GM19395 (cell line): ENCODE results near the gene NT5DC2.

Experiments used
- ATAC-seq: cut with Tn5 transposase; IDR thresholded peaks from one replicate; pipeline ENCODE4 v1.9.1; 2021; ENCODE audit warnings: mild to moderate bottlenecking, moderate library complexity; ENCODE audit not compliant: unreplicated experiment

NT5DC2 gene

DNA sequence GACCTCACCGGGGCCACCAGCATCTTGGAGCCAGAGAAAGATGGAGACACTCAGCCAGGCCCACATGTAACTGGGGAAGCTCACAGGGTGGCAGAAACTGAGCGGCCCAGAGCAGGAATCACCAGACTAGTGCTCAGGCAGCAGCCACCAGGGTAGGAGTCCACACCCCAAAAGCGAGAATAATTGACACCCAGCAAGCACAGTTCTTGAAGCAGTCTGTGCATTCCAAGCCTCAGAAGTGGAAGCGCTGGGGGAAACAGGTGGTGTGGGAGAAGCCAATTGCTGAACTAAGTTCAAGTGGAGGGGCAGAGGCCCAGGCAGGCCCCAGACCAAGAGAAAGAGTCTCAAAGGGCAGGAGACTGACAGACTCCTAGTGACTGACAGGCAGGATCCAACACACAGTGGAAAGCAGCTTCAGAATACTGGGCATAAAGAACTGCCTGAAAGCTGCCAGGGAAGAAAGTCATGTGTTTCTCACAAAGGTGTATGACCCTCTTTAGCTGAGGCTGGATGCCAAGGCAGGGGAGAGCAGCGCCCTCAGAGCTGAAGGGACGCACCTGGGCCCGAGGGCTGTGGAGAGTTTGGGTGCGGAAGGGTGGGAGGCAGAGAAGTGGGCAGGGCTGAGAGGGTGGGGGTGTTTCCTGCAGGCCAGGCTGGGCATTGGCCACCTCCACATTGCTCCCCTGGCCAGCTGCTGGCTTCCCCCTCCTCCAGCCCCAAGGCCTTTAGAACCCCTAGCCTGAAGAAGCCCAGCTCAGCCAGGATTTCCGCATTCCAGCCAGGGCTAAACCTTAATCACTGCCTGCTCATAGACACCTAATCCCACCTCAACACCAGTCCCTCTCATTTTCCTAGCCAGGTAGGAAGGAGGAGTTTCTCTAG is 7.7 kb downstream of the NT5DC2 start:
- ATAC-seq: no peak

DNA sequence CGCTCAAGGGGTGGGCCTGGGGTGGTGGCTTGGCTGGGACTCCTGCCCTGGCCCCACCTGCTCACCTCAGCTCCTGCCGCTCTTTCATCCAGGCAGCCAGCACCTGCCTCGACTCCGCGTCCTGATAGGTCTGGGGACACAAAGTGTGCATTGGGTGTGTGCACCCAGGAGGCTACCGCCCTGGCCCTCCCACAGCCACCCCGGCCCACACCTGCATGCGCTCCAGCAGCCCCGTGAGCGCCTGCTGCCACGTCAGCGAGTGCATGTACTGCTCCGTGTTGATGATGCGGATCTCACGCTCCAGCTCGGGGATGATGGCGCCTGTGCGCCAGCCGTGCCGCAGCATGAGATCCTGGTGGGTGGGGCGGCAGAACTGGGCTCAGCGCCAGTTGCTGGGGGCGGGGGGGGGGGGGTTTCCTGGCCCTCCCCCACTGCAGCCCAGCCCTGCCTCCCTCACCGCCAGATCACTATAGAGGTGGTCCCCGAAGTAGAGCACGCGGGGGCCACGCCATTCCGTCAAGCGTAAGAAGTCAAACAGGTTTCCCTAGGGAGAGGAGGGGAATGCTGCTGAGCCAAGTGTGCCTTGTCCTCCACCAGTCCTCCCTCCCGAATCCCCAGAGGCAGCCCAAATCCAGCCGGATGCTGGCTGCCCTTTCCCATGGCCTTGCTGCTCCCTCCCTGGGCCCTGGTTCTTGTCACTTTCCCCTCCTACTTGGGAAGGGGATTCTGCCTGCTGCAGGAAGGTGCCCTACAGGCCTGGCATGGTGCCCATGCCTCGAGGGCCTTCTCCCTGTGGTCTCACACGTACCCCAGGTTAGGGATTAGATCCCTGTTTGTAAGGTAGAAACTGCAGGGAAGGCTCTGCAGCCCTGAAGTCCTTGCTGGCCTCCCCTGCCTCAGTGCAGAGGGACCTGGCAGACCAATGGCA is 8.6 kb downstream of the NT5DC2 start:
- no peak for ATAC-seq

DNA sequence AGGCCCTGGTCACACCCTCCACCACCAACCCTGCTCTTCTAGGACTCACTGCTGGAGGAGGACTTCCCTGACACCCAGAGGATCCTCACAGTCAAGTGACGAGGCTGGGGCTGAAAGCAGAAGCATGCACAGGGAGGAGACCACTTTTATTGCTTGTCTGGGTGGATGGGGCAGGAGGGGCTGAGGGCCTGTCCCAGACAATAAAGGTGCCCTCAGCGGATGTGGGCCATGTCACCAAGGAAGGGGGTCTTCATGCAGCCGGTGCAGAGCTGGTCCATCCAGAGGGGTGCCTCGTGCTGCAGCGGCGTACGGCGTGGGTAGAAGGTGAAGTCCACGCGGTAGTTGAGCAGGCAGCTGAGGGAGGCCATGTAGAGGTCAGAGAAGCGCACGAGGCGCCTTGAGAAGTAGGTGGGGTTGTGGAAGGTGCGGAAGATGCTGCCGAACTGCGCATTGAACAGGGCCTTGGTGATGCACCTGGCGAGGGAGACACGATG is 9.4 kb downstream of the NT5DC2 start:
- ATAC-seq: no peak

DNA sequence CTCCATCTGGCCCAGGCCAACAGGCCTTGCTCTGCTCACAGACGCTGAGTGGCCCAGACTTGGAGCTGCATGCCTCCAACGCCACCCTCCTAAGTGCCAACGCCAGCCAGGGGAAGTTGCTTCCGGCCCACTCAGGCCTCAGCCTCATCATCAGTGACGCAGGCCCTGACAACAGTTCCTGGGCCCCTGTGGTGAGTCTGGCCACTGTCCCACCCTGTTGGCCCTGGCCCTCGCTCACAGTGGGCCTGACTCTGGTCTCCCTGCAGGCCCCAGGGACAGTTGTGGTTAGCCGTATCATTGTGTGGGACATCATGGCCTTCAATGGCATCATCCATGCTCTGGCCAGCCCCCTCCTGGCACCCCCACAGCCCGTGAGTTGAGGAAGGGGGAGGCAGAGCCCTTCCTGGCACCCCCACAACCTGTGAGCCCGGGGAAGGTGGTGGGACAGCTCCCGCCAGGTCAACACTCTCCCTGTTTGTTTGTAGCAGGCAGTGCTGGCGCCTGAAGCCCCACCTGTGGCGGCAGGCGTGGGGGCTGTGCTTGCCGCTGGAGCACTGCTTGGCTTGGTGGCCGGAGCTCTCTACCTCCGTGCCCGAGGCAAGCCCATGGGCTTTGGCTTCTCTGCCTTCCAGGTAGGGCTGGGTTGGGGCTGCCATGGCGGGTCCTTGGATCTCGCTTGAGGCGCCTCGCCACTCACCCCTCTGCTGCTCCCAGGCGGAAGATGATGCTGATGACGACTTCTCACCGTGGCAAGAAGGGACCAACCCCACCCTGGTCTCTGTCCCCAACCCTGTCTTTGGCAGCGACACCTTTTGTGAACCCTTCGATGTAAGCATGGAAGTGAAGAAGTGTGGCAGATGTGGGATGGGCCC is 10.0 kb downstream of the NT5DC2 start:
- ATAC-seq: no peak

DNA sequence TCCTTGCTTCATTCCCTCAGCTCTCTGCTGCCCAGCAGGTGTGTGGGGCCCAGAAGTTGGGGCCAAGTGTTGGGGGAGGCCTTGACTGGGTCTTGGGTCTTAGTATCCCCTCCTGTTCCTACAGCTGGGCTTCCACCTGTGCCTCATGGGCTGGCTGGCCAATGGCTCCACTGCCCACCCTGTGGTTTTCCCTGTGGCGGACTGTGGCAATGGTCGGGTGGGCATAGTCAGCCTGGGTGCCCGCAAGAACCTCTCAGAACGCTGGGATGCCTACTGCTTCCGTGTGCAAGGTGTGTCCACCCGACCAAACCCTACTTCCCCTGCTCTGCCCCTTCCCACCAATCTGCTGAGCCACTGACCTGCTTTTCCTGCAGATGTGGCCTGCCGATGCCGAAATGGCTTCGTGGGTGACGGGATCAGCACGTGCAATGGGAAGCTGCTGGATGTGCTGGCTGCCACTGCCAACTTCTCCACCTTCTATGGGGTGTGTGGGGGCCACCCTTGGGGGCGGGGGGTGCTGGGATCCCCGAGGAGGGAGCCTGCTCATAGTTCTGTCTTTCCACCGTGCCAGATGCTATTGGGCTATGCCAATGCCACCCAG is 10.9 kb downstream of the NT5DC2 start:
- no peak for ATAC-seq

DNA sequence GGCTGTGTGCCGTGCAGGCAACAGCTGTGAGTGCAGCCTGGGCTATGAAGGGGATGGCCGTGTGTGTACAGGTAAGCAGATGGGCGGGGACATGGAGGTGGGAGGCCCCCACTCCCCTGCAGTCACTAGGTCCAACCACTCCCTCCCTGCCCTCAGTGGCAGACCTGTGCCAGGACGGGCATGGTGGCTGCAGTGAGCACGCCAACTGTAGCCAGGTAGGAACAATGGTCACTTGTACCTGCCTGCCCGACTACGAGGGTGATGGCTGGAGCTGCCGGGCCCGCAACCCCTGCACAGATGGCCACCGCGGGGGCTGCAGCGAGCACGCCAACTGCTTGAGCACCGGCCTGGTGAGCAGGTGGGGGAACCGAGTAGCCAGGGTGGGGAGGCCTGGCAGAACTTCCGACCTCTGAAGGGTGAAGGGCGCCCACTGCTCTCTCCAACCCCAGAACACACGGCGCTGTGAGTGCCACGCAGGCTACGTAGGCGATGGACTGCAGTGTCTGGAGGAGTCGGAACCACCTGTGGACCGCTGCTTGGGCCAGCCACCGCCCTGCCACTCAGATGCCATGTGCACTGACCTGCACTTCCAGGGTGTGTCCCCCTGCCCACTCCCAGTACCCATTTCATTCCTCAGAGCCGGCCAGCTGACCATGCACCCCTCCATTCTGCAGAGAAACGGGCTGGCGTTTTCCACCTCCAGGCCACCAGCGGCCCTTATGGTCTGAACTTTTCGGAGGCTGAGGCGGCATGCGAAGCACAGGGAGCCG is 11.6 kb downstream of the NT5DC2 start:
- ATAC-seq: no peak

DNA sequence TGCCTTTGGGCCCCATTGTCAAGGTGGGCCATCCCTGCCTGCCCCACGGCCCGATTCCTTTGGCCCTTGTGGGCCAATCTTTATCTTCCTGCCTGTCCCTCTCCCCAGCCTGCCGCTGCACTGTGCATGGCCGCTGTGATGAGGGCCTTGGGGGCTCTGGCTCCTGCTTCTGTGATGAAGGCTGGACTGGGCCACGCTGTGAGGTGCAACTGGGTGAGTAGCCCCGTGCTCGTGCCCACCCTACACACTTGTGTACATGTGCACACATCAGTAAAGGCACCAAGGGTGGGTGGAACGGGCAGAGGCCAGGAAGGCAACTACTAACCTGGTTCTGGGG is 12.2 kb downstream of the NT5DC2 start:
- no peak for ATAC-seq

DNA sequence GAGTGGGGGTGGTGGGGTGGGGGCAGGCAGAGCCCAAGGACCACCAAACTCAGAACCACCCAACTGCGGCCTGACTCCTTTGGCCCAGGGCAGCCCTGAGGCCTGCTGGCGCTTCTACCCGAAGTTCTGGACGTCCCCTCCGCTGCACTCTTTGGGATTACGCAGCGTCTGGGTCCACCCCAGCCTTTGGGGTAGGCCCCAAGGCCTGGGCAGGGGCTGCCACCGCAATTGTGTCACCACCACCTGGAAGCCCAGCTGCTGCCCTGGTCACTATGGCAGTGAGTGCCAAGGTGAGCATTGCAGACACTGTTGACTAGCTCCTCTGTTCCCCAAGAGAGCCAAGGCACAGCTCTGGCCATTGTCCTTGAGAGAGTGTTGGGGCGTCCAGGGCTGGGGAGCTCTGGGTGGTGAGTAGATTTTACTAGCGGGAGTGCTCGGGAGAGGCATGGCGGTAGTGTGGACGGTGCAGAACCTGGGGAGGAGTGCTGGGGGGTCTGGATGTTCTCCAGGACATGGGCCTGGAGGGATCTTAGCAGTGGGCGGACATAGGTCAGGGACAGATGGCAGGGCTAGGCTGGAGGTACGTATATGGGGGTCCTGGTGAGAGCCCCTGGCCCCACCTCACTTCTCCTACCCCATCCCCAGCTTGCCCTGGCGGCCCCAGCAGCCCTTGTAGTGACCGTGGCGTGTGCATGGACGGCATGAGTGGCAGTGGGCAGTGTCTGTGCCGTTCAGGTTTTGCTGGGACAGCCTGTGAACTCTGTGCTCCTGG is 12.8 kb downstream of the NT5DC2 start:
- ATAC-seq: no peak

DNA sequence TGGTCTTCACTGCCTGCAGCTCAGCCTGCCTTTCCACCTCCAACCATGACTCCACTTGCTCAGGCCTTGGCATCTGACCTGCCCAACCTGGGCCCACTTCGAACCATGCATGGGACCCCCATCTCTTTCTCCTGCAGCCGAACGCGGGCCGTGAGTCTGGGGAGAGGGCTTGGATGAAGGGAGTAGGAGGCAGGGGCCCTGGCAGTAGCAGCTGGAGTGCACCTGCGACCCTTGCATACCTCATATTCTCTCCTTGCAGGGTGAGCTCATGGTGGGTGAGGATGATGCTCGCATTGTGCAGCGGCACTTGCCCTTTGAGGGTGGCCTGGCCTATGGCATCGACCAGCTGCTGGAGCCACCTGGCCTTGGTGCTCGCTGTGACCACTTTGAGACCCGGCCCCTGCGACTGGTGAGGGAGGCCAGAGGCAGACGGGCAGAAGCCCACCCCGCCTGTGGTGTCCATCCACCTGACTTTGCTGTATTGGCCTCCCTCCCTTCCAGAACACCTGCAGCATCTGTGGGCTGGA is 13.5 kb downstream of the NT5DC2 start:
- ATAC-seq: no peak

DNA sequence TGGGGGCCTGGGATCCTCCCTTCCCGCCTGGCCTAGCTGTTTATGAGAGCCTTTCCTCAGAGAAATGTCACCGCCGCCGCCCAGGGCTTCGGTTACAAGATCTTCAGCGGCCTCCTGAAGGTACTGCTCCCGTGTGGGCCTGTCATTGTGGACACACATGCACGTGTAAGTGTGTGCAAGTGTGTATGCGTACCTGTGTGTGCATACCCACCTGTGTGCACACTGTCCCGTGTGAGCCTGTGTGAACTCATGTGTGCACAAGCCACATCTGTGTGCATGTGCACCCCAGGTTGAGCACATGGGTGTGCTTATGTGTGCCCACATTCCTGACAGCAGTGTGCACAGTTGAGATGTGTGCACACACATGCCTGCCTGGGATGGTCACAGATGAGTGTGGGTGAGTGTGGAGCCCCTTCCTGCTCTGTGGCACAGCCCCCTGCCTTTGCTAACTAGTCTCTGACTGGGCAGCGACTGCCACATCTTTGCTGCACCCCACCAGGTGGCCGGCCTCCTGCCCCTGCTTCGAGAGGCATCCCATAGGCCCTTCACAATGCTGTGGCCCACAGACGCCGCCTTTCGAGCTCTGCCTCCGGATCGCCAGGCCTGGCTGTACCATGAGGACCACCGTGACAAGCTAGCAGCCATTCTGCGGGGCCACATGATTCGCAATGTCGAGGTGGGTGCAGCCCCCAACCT is 14.1 kb downstream of the NT5DC2 start:
- ATAC-seq: no peak

DNA sequence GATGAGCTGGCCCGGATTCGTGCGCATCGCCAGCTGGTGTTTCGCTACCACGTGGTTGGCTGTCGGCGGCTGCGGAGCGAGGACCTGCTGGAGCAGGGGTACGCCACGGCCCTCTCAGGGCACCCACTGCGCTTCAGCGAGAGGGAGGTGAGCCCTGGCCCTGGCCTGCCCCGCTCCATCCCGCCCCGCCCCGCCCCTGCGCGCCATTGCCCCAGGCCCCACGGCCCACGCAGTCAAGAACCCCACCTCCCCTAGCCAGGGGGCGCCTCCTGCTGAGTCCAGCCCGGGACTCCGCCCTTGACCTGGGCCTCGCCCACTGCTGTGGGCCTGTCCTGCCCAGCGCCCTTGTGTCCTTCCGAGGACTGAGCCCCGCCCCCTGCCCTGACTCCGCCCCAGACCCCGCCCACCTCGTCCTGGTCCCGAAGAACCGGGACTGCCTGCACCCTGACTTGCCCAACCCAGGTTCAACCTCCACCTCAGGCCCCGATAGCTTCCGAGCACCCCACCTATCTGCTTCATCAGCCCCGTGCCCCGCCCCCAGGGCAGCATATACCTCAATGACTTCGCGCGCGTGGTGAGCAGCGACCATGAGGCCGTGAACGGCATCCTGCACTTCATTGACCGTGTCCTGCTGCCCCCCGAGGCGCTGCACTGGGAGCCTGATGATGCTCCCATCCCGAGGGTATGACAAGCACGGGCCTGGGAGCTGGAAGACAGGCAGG is 14.8 kb downstream of the NT5DC2 start:
- ATAC-seq: no peak

DNA sequence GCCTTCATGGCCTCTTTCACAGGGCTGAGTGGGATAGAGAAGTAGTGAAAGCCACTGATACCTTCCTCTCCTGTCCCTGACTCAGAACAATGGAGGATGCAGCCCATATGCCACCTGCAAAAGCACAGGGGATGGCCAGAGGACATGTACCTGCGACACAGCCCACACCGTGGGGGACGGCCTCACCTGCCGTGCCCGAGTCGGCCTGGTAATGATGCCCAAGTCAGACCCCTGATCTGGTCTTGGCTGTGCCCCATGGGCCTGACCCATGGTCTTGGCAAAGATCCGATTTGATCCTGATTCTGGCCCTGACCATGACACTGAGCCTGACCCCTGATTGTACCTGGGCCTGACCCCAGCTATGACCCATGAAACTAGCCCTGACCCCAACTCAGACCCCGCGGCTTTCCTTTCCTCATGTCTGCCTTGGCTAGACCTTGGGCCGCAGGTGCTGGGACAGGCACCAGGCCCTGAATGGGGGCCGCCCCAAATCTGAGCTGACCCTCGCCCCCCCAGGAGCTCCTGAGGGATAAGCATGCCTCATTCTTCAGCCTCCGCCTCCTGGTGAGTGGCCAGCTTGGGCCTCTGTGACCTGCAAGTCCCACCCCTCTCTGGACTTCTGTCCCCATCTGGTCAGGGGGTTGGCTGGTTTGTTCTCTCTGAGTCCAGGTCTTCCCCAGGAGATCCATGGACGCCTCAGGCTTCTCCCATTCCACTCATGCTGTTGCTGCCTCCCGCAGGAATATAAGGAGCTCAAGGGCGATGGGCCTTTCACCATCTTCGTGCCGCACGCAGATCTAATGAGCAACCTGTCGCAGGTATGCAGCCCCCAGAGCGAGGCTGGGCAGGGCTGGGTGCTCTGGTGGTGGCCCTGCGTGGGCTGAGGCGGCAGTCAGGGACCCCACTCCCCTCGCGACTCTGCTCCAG is 15.6 kb downstream of the NT5DC2 start:
- no peak for ATAC-seq

DNA sequence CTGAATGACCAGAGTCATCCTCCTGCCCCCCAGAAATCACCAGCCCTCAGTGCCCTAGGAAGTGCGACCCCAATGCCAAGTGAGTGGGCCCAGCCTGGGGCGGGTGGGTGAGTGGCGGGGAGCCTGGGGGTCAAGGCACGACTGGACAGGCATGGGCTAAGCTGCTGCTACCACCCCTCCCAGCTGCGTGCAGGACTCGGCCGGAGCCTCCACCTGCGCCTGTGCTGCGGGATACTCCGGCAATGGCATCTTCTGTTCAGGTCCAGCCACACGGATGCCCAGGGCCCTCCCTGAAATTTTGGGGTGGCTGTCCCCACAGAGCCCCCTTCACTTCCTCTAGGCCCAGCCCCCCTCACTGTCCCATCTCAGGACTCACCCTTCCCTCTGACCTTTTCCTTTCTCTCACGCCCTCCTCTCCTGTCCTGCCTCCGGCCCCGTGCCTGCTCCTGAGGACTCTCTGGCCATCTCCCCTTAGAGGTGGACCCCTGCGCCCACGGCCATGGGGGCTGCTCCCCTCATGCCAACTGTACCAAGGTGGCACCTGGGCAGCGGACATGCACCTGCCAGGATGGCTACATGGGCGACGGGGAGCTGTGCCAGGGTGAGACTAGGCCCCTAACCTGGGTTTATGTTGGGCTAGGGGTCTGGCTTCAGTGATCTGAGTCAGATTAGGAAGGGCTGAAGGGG is 17.0 kb downstream of the NT5DC2 start:
- ATAC-seq: no peak

DNA sequence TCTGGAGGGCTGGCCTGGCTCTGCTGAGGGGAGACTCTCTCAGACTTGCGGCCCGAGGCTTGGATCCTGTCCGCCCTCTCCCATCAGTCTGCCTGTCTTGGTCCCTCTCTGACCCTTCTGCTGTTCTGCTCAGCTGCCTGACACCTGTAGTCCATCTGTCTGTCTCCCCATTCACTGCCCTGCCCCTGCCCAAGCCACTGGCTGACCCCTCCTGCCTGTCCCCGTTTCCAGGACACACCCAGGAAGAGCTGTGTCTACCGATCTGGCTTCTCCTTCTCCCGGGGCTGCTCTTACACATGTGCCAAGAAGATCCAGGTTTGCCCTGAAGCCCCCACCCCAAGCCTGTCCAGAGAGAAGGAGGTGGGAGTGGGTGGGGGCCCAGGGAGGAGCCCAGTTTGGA is 18.5 kb downstream of the NT5DC2 start:
- ATAC-seq: no peak

DNA sequence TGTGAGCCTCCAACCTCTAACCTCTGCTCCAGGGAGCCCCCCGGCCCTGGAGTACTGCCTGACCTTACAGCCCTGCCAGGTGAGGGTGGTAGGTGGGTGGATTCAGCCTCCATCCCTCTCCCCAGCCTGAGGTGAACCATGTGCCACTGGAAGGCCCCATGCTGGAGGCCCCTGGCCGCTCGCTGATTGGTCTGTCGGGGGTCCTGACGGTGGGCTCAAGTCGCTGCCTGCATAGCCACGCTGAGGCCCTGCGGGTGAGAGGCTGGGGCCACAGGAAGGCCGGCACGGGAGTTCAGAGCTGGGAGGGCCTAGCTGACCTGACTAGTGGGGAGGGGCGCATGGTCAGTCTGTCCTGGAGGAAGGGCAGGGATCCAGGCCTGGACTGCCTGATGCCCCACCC is 19.1 kb downstream of the NT5DC2 start:
- no peak for ATAC-seq

DNA sequence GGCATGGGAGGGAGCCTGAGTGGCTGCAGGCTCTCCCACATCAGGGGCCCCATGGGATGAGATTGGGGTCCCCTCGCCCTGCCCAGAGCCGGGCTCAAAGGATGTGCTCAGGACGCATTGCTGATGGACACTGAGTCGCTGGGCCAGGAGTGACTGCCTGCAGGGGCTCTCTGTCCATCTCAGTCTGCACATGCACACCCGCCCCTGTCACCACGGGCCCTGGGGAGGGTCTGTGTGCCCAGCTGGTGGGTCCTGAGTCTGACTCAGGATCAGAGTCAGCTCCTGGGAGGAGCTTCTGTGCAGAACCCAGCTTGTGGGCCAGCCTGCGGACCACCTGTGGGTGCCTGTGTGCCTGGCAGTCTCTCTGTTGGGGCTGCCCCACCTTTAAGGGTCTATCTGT is 20.4 kb downstream of the NT5DC2 start:
- ATAC-seq: no peak
